GM12873 (cell line): ENCODE measurements around the gene WDR59.

Source experiments
- CTCF ChIP-seq: IDR thresholded peaks from 2 replicates; pipeline ENCODE4 v1.5.1; 2012; ENCODE audit warnings: low read depth, mild to moderate bottlenecking, moderate library complexity, low read length, control low read depth; ENCODE audit not compliant: insufficient read depth; ENCODE audit errors: missing control alignments

Gene WDR59

GRCh38 chr16:74997042-74997491, 12.1 kb upstream of the WDR59 start:
- no peak for TF ChIP-seq CTCF

GRCh38 chr16:74995986-74996385, 11.1 kb upstream of the WDR59 start:
- no peak for TF ChIP-seq CTCF

GRCh38 chr16:74991593-74992403, 6.9 kb upstream of the WDR59 start:
- TF ChIP-seq CTCF, result no peak

GRCh38 chr16:74991268-74991592, 6.3 kb upstream of the WDR59 start:
- no peak for TF ChIP-seq CTCF

GRCh38 chr16:74990832-74991231, 5.9 kb upstream of the WDR59 start:
- no peak for TF ChIP-seq CTCF

- TF ChIP-seq CTCF, result no peak
Measured at GRCh38 chr16:74987027-74987681, 2.2 kb upstream of the WDR59 start.

GRCh38 chr16:74984194-74984528, 762 bp downstream of the WDR59 start:
- no peak for TF ChIP-seq CTCF
